ENCODE data around the gene LENEP.
"Not testable (repeated sequence)": the region's sequence is repeated elsewhere in the genome, so short reads cannot be mapped to it uniquely, and the experiment has no call there.

- TF ChIP-seq CTCF (conservative IDR thresholded peaks at IDR 0.05); ZFX (IDR thresholded peaks at IDR 0.05): not testable (repeated sequence)
These were observed 6.7 kb upstream of the LENEP start for GRCh38 chr1:154986736-154987135.

All from C4-2B (cell line).